BE2C (cell line): ENCODE results near the gene TSPAN32.

Source experiments
- DNase-seq: peaks from one replicate; pipeline ENCODE4 v3.0.0-alpha.2; 2020
- H3K27me3 ChIP-seq: fragments of 250-450 bp; sonication (Bioruptor Pico); 2 replicates; pipeline ENCODE4 v1.5.1; 2020; ENCODE audit warnings: mild to moderate bottlenecking
- H3K36me3 ChIP-seq: fragments of 250-450 bp; sonication (Bioruptor Pico); 2 replicates; pipeline ENCODE4 v1.5.1; 2020; ENCODE audit warnings: mild to moderate bottlenecking
- H3K4me1 ChIP-seq: fragments of 250-450 bp; sonication (Bioruptor Pico); 2 replicates; pipeline ENCODE4 v1.5.1; 2020
- H3K4me3 ChIP-seq: 2 replicates; pipeline ENCODE4 v1.5.1; 2011; ENCODE audit warnings: low read depth, low read length
- H3K9me3 ChIP-seq: fragments of 250-450 bp; sonication (Bioruptor Pico); 2 replicates; pipeline ENCODE4 v1.5.1; 2020
- CTCF ChIP-seq: IDR thresholded peaks from 2 replicates; pipeline ENCODE4 v1.5.1; 2012; ENCODE audit warnings: mild to moderate bottlenecking, low read depth, low read length

Gene TSPAN32

GRCh38 chr11:2318707-2319106, 16.9 kb downstream of the TSPAN32 start:
- Histone ChIP-seq H3K27me3 (no peaks in the 10 kb centered on the region), H3K4me1 (peaks cover 11% of the 10 kb centered on the region), H3K9me3 (no peaks in the 10 kb centered on the region), H3K4me3 (no peak overlapping the region), H3K36me3 (no peaks in the 10 kb centered on the region)
- no peak for DNase-seq
- no peak for TF ChIP-seq CTCF

- H3K9me3 ChIP-seq, result no peaks in the 10 kb centered on the region
- no peak for DNase-seq
- no peak overlapping the region for H3K4me3 ChIP-seq
- peaks cover 5% of the 10 kb centered on the region for H3K4me1 ChIP-seq
- TF ChIP-seq CTCF, result no peak
- no peaks in the 10 kb centered on the region for H3K27me3 ChIP-seq
- H3K36me3 ChIP-seq, result no peaks in the 10 kb centered on the region
Observed at GRCh38 chr11:2319791-2320472, 18.1 kb downstream of the TSPAN32 start.

GRCh38 chr11:2320568-2321310, 18.9 kb downstream of the TSPAN32 start:
- H3K4me3 ChIP-seq, result no peak overlapping the region
- H3K27me3 ChIP-seq, result no peaks in the 10 kb centered on the region
- H3K36me3 ChIP-seq, result no peaks in the 10 kb centered on the region
- no peak for TF ChIP-seq CTCF
- peaks cover 1% of the 10 kb centered on the region for H3K4me1 ChIP-seq
- DNase-seq, result no peak
- no peaks in the 10 kb centered on the region for H3K9me3 ChIP-seq

- Histone ChIP-seq H3K4me3 (no peak overlapping the region), H3K4me1 (no peaks in the 10 kb centered on the region; the same call in 1 of the 2 replicates), H3K36me3 (no peaks in the 10 kb centered on the region), H3K27me3 (no peaks in the 10 kb centered on the region), H3K9me3 (no peaks in the 10 kb centered on the region)
- DNase-seq, result no peak
- no peak for TF ChIP-seq CTCF
Observed at GRCh38 chr11:2321311-2321683, 19.5 kb downstream of the TSPAN32 start.

- H3K36me3 ChIP-seq, result no peaks in the 10 kb centered on the region
- TF ChIP-seq CTCF, result no peak
- H3K4me1 ChIP-seq, result no peaks in the 10 kb centered on the region; the same call in 1 of the 2 replicates
- no peak overlapping the region for H3K4me3 ChIP-seq
- H3K27me3 ChIP-seq, result no peaks in the 10 kb centered on the region
- no peaks in the 10 kb centered on the region for H3K9me3 ChIP-seq
- DNase-seq, result no peak
Observed at GRCh38 chr11:2325123-2325522, 23.3 kb downstream of the TSPAN32 start.

GRCh38 chr11:2325719-2326118, 23.9 kb downstream of the TSPAN32 start:
- H3K4me1 ChIP-seq, result no peaks in the 10 kb centered on the region; the same call in 1 of the 2 replicates

More at GRCh38 chr11:2325719-2326118, 23.9 kb downstream of the TSPAN32 start:
- no peaks in the 10 kb centered on the region for H3K9me3 ChIP-seq
- no peak for TF ChIP-seq CTCF
- DNase-seq, result no peak
- H3K27me3 ChIP-seq, result no peaks in the 10 kb centered on the region
- H3K4me3 ChIP-seq, result no peak overlapping the region
- H3K36me3 ChIP-seq, result no peaks in the 10 kb centered on the region
